GM12892 (cell line): ENCODE measurements around the gene NPHP4.

Experiments
- POLR2A ChIP-seq: IDR thresholded peaks from 2 replicates; pipeline ENCODE4 v1.6.1; 2011; ENCODE audit warnings: low read depth, low read length, control low read depth
- TAF1 ChIP-seq: IDR thresholded peaks from 2 replicates; pipeline ENCODE4 v1.6.1; 2011; ENCODE audit warnings: low read depth, mild to moderate bottlenecking, control low read depth, low read length, borderline replicate concordance

- TF ChIP-seq POLR2A (no peak), TAF1 (no peak)
Measured at GRCh38 chr1:6001992-6002576, 9.9 kb upstream of the NPHP4 start.
